GM23338 (cell line): Measurements from ENCODE around the gene NUMB. TPM values are rescaled to one million over a fixed set of nuclear protein-coding genes. Genes with fewer than 3 reads are reported as not detected.

Experiments
- ATAC-seq: fragments of 200-7000 bp; cut with Tn5 transposase; 3 replicates; pipeline ENCODE4 v1.9.1; 2020
- DNase-seq: peaks from one replicate; pipeline ENCODE4 v3.0.0-alpha.2; 2015; ENCODE audit warnings: low spot score
- H2AFZ ChIP-seq: fragments of 200-600 bp; sonication (generic); 2 replicates; pipeline ENCODE4 v1.8.0; 2016; ENCODE audit warnings: antibody characterized with exemption, mild to moderate bottlenecking, moderate library complexity
- H3F3A ChIP-seq: fragments of 200-600 bp; sonication (generic); replicated peaks from 2 replicates; pipeline ENCODE4 v1.8.0; 2017; ENCODE audit warnings: antibody characterized with exemption, mixed run types, low read depth
- H3K27ac ChIP-seq: fragments of 200-600 bp; sonication (generic); 2 replicates; pipeline ENCODE4 v1.6.1; 2016; ENCODE audit warnings: low read depth
- H3K27me3 ChIP-seq: fragments of 200-600 bp; sonication (generic); 2 replicates; pipeline ENCODE4 v1.8.0; 2016; ENCODE audit warnings: mild to moderate bottlenecking, mixed run types, moderate library complexity; ENCODE audit not compliant: insufficient read depth
- H3K36me3 ChIP-seq: fragments of 200-600 bp; sonication (generic); 2 replicates; pipeline ENCODE4 v1.8.0; 2016; ENCODE audit warnings: mild to moderate bottlenecking; ENCODE audit not compliant: insufficient read depth
- H3K4me1 ChIP-seq: fragments of 200-600 bp; sonication (generic); 2 replicates; pipeline ENCODE4 v1.8.0; 2016; ENCODE audit warnings: mild to moderate bottlenecking, moderate library complexity; ENCODE audit not compliant: insufficient read depth
- H3K4me2 ChIP-seq: fragments of 200-600 bp; sonication (generic); 2 replicates; pipeline ENCODE4 v1.7.1; 2017; ENCODE audit warnings: mixed run types
- H3K4me3 ChIP-seq: fragments of 200-600 bp; sonication (generic); 2 replicates; pipeline ENCODE4 v1.6.1; 2016; ENCODE audit warnings: mixed run types
- H3K79me2 ChIP-seq: fragments of 200-600 bp; sonication (generic); replicated peaks from 2 replicates; pipeline ENCODE4 v1.8.0; 2017; ENCODE audit warnings: mild to moderate bottlenecking; ENCODE audit not compliant: insufficient read depth
- H3K9me2 ChIP-seq: fragments of 200-600 bp; sonication (generic); 2 replicates; pipeline ENCODE4 v1.8.0; 2017; ENCODE audit not compliant: insufficient read depth
- H4K20me1 ChIP-seq: fragments of 200-600 bp; sonication (generic); replicated peaks from 2 replicates; pipeline ENCODE4 v1.8.0; 2017; ENCODE audit warnings: mild to moderate bottlenecking; ENCODE audit not compliant: insufficient read depth
- H3K27ac Mint-ChIP-seq: 2 replicates; pipeline ENCODE4 v1.8.0; 2020; ENCODE audit warnings: inconsistent platforms, mild to moderate bottlenecking, moderate library complexity, mixed read lengths
- H3K27me3 Mint-ChIP-seq: 3 replicates; pipeline ENCODE4 v1.8.0; 2022; ENCODE audit warnings: low read depth, mild to moderate bottlenecking, moderate library complexity, mixed read lengths, inconsistent platforms; ENCODE audit not compliant: insufficient read depth, poor library complexity
- H3K36me3 Mint-ChIP-seq: 3 replicates; pipeline ENCODE4 v1.8.0; 2021; ENCODE audit warnings: low read depth, mild to moderate bottlenecking, inconsistent platforms, moderate library complexity, mixed read lengths
- H3K4me1 Mint-ChIP-seq: 3 replicates; pipeline ENCODE4 v1.8.0; 2020; ENCODE audit warnings: mild to moderate bottlenecking, inconsistent platforms, mixed read lengths
- H3K4me3 Mint-ChIP-seq: 3 replicates; pipeline ENCODE4 v1.8.0; 2021; ENCODE audit warnings: moderate library complexity, mild to moderate bottlenecking, inconsistent platforms, mixed read lengths
- H3K9me3 Mint-ChIP-seq: 3 replicates; pipeline ENCODE4 v1.8.0; 2020; ENCODE audit warnings: moderate library complexity, mild to moderate bottlenecking, inconsistent platforms, mixed read lengths
- CREB1 ChIP-seq: fragments of 250-450 bp; sonication (Bioruptor Pico); IDR thresholded peaks from 2 replicates; pipeline ENCODE4 v1.5.0; 2020; ENCODE audit warnings: low read depth, mild to moderate bottlenecking, moderate library complexity
- EZH2 ChIP-seq: fragments of 200-600 bp; sonication (generic); IDR thresholded peaks from one replicate; pipeline ENCODE4 v1.8.0; 2017; ENCODE audit warnings: antibody characterized with exemption, mild to moderate bottlenecking, low read depth; ENCODE audit not compliant: unreplicated experiment
- NANOG ChIP-seq: IDR thresholded peaks from 2 replicates; pipeline ENCODE4 v1.6.1; 2016; ENCODE audit warnings: antibody characterized with exemption, borderline replicate concordance
- POLR2AphosphoS5 ChIP-seq: IDR thresholded peaks from 2 replicates; pipeline ENCODE4 v1.6.1; 2016; ENCODE audit warnings: antibody characterized with exemption, low read depth
- STAT1 ChIP-seq: IDR thresholded peaks from one replicate; pipeline ENCODE4 v1.6.1; 2016; ENCODE audit warnings: antibody characterized with exemption; ENCODE audit not compliant: unreplicated experiment
- ZNF114 ChIP-seq: fragments of 250-450 bp; sonication (Bioruptor Pico); IDR thresholded peaks from 2 replicates; pipeline ENCODE4 v1.5.0; 2020; ENCODE audit warnings: mild to moderate bottlenecking, moderate library complexity
- polyA plus RNA-seq: library from polyadenylated mRNA; unstranded; fragments of >200 nt; fragmentation: Nextera tagmentation; extraction: Ambion mirVana; gene quantifications from 2 replicates; pipeline ENCODE4 v1.2.1, GENCODE V29; 2016
- total RNA-seq: library from RNA; depleted of rRNA; stranded (reverse); fragments of >200 nt; shearing (Covaris generic); gene quantifications from 2 replicates; pipeline ENCODE4 v1.2.3, GENCODE V29; 2014
- TF ChIP-seq, protein P1 (sequence below), 2 experiments: fragments of 200-600 bp in 1 of 2; sonication (generic) in 1 of 2; conservative IDR thresholded peaks; 2 replicates each; pipeline versions ENCODE4 v1.5.1 to v1.6.1; 2016 to 2017; ENCODE audit warnings: antibody characterized with exemption in 2 of 2, low read depth in 2 of 2, mild to moderate bottlenecking in 2 of 2, moderate library complexity in 1 of 2
- TF ChIP-seq, protein P2 (sequence below): IDR thresholded peaks from one replicate; pipeline ENCODE4 v1.6.1; 2018; ENCODE audit warnings: antibody characterized with exemption; ENCODE audit not compliant: unreplicated experiment

Gene NUMB
- total and polyA plus RNA-seq, 2 experiments from 2014 or later, result 32.1 to 36.7 TPM

DNA sequence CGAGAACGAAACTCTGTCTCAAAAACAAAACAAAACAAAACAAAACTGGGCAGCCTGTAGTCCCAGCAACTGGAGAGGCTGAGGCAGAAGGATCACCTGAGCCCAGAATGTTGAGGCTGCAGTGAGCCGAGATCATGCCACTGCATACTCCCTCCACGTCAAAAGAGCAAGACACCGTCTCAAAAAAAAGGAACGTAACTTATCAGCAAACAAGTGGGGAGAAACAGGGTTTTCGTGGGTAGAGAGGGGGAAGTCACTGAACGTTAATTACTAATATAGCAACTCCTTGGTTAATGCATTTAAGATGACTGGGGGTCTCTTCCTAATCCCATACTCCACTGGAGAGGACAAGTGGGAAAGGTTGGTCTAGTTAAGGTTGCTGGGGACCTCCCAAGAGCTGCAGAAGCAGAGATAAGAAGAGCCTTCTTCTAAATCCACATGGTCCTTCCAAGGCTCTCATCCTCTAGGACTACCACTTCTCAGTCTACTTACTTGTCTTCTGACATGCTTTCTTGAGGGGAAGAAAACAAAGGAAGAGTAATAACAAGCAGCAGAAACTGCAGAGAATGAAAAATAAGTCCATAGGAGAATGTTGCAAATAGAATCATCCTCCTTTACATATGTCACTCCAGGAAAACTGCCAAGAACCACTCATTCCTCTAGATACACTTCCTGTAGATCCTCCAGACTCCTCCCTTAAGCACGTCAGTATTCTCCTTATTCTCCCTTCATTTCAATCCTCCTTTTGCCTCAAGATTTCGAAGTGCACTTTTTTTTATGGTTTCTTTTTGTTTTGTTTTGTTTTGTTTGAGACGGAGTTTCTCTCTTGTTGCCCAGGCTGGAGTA lies 5.8 kb downstream of the NUMB start (continued):
- TF ChIP-seq, protein P1, sequence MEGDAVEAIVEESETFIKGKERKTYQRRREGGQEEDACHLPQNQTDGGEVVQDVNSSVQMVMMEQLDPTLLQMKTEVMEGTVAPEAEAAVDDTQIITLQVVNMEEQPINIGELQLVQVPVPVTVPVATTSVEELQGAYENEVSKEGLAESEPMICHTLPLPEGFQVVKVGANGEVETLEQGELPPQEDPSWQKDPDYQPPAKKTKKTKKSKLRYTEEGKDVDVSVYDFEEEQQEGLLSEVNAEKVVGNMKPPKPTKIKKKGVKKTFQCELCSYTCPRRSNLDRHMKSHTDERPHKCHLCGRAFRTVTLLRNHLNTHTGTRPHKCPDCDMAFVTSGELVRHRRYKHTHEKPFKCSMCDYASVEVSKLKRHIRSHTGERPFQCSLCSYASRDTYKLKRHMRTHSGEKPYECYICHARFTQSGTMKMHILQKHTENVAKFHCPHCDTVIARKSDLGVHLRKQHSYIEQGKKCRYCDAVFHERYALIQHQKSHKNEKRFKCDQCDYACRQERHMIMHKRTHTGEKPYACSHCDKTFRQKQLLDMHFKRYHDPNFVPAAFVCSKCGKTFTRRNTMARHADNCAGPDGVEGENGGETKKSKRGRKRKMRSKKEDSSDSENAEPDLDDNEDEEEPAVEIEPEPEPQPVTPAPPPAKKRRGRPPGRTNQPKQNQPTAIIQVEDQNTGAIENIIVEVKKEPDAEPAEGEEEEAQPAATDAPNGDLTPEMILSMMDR (conservative IDR thresholded peaks at IDR 0.05; ENCODE audit: low read depth in 2 of 2), result no peak
- TF ChIP-seq EZH2 (no peak), ZNF114 (CRISPR knock-in tag) (no peak), STAT1 (no peak), NANOG (no peak), POLR2AphosphoS5 (no peak)
- TF ChIP-seq, protein P2, sequence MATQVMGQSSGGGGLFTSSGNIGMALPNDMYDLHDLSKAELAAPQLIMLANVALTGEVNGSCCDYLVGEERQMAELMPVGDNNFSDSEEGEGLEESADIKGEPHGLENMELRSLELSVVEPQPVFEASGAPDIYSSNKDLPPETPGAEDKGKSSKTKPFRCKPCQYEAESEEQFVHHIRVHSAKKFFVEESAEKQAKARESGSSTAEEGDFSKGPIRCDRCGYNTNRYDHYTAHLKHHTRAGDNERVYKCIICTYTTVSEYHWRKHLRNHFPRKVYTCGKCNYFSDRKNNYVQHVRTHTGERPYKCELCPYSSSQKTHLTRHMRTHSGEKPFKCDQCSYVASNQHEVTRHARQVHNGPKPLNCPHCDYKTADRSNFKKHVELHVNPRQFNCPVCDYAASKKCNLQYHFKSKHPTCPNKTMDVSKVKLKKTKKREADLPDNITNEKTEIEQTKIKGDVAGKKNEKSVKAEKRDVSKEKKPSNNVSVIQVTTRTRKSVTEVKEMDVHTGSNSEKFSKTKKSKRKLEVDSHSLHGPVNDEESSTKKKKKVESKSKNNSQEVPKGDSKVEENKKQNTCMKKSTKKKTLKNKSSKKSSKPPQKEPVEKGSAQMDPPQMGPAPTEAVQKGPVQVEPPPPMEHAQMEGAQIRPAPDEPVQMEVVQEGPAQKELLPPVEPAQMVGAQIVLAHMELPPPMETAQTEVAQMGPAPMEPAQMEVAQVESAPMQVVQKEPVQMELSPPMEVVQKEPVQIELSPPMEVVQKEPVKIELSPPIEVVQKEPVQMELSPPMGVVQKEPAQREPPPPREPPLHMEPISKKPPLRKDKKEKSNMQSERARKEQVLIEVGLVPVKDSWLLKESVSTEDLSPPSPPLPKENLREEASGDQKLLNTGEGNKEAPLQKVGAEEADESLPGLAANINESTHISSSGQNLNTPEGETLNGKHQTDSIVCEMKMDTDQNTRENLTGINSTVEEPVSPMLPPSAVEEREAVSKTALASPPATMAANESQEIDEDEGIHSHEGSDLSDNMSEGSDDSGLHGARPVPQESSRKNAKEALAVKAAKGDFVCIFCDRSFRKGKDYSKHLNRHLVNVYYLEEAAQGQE, result no peak

DNA sequence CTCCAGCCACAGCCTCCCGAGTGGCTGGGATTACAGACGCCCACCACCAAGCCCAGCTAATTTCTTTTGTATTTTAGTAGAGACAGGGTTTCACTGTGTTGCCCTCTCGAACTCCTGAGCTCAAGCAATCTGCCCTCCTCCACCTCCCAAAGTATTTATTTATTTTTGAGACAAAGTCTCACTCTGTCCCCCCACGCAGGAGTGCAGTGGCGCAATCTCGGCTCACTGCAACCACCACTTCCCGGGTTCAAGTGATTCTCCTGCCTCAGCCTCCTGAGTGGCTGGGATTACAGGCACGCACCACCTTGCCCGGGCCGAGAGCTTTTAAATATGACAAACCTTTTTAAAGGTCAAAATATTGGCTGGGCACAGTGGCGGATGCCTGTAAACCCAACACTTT lies 14.6 kb downstream of the NUMB start:
- no peak for DNase-seq
- Histone ChIP-seq H3K27me3 (no peaks in the 10 kb centered on the region), H3K4me2 (no peak overlapping the region), H3K79me2 (peaks cover 96% of the 10 kb centered on the region), H3K9me2 (no peaks in the 10 kb centered on the region), H3K36me3 (no peaks in the 10 kb centered on the region), H3K4me1 (no peaks in the 10 kb centered on the region), H2AFZ (no peak overlapping the region), H3F3A (no peaks in the 10 kb centered on the region), H3K27ac (no peak overlapping the region), H3K4me3 (no peak overlapping the region), H4K20me1 (peaks cover 27% of the 10 kb centered on the region)
- Mint-ChIP-seq H3K27me3 (no peaks in the 10 kb centered on the region), H3K4me3 (no peak overlapping the region), H3K36me3 (no peaks in the 10 kb centered on the region), H3K4me1 (no peaks in the 10 kb centered on the region), H3K9me3 (no peaks in the 10 kb centered on the region), H3K27ac (no peak overlapping the region)
- TF ChIP-seq NANOG, result no peak
- no peak for TF ChIP-seq ZNF114 (CRISPR knock-in tag)
- ATAC-seq, result no peak

DNA sequence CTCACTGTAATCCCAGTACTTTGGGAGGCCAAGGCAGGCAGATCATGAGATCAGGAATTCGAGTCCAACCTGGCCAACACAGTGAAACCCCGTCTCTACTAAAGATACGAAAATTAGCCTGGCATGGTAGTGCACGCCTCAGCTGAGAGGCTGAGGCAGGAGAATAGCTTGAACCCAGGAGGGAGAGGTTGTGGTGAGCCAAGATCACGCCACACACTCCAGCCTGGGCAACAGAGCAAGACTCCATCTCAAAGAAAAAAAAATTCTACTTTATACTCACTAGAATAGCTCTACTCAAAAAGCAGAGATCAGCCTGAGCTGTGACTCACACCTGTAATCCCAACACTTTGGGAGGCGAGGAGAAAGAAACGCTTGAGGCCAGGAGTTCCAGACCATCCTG lies 17.1 kb downstream of the NUMB start:
- Histone ChIP-seq H3K27ac (no peak overlapping the region), H3K9me2 (no peaks in the 10 kb centered on the region), H4K20me1 (peaks cover 29% of the 10 kb centered on the region), H2AFZ (no peak overlapping the region), H3K4me2 (no peak overlapping the region), H3F3A (no peaks in the 10 kb centered on the region), H3K36me3 (no peaks in the 10 kb centered on the region), H3K4me3 (no peak overlapping the region), H3K4me1 (no peaks in the 10 kb centered on the region), H3K27me3 (no peaks in the 10 kb centered on the region), H3K79me2 (peaks cover 94% of the 10 kb centered on the region)
- Mint-ChIP-seq H3K4me3 (no peak overlapping the region), H3K27me3 (no peaks in the 10 kb centered on the region), H3K36me3 (no peaks in the 10 kb centered on the region), H3K9me3 (no peaks in the 10 kb centered on the region), H3K4me1 (no peaks in the 10 kb centered on the region), H3K27ac (no peak overlapping the region)
- ATAC-seq (no peak), DNase-seq (no peak)
- TF ChIP-seq CREB1 (CRISPR knock-in tag) (no peak), STAT1 (no peak)
- TF ChIP-seq, protein P2, result no peak
